LNCaP clone FGC (cell line): Measurements from ENCODE around the gene PGAP3.

Source experiments
- DNase-seq: peaks from one replicate; pipeline ENCODE4 v3.0.0-alpha.2; 2011; ENCODE audit warnings: low read depth
- H3K4me3 ChIP-seq: 2 replicates; pipeline ENCODE4 v1.5.1; 2011; ENCODE audit warnings: mild to moderate bottlenecking, low read depth, low read length, control low read depth
- CTCF ChIP-seq: IDR thresholded peaks from 2 replicates; pipeline ENCODE4 v1.5.1; 2012; ENCODE audit warnings: mild to moderate bottlenecking; ENCODE audit not compliant: control insufficient read depth, insufficient read depth; ENCODE audit errors: extremely low read depth

The PGAP3 gene

GRCh38 chr17:39636927-39637736, 50.7 kb downstream of the PGAP3 start, which contains the start of gene STARD3:
TSS of gene STARD3 (plus strand) at chr17:39637144. CDS start at chr17:39653532, 16,388 bp downstream.
- DNase-seq: peak; percentile 54

GRCh38 chr17:39636587-39636926, 51.3 kb downstream of the PGAP3 start:
- peak overlapping the region; percentile 70 for H3K4me3 ChIP-seq
- DNase-seq: no peak
- no peak for TF ChIP-seq CTCF

More at GRCh38 chr17:39636927-39637736, 50.7 kb downstream of the PGAP3 start, which contains the start of gene STARD3:
- peak within 1 kb of the TSS; percentile 70 for H3K4me3 ChIP-seq
- no peak for TF ChIP-seq CTCF

GRCh38 chr17:39635614-39636176, 52.2 kb downstream of the PGAP3 start:
- H3K4me3 ChIP-seq: no peak overlapping the region
- no peak for TF ChIP-seq CTCF
- no peak for DNase-seq

GRCh38 chr17:39634384-39634871, 53.4 kb downstream of the PGAP3 start:
- DNase-seq: no peak
- TF ChIP-seq CTCF: peak; percentile 51

GRCh38 chr17:39633570-39634183, 54.2 kb downstream of the PGAP3 start:
- no peak for TF ChIP-seq CTCF
- no peak for DNase-seq
- H3K4me3 ChIP-seq: no peak overlapping the region

More at GRCh38 chr17:39634384-39634871, 53.4 kb downstream of the PGAP3 start:
- no peak overlapping the region for H3K4me3 ChIP-seq

GRCh38 chr17:39632153-39632941, 55.5 kb downstream of the PGAP3 start:
- no peak for DNase-seq
- TF ChIP-seq CTCF: no peak

More at GRCh38 chr17:39632153-39632941, 55.5 kb downstream of the PGAP3 start:
- H3K4me3 ChIP-seq: no peak overlapping the region
